GM12878 (cell line): ENCODE results near the gene PCDHGA1. TPM values are rescaled to one million over a fixed set of nuclear protein-coding genes. Genes with fewer than 3 reads are reported as not detected.

Experiments
- ATAC-seq: fragments of 200-7000 bp; cut with Tn5 transposase; 3 replicates; pipeline ENCODE4 v1.9.1; 2020; ENCODE audit warnings: mild to moderate bottlenecking, moderate library complexity
- BruUV-seq: library from RNA; stranded (reverse); fragments of 400-500 nt; replicated peaks from 2 replicates; lab custom pipeline; 2021; lab: Mats Ljungman, UMichigan
- CTCF ChIA-PET: fragments of 300-600 bp; sonication (Branson Sonifier 250); formaldehyde crosslinking; extraction: SDS; loops from one replicate; lab custom pipeline; 2021; ENCODE audit warnings: inconsistent platforms; lab: Yijun Ruan, JAX
- POLR2A ChIA-PET: fragments of 350-600 bp; formaldehyde crosslinking; extraction: SDS; loops from one replicate; lab custom pipeline; 2021; ENCODE audit warnings: inconsistent platforms; lab: Charles Lee
- RAD21 ChIA-PET: fragments of 300-600 bp; sonication (Branson Sonifier 250); formaldehyde crosslinking; loops from one replicate; lab custom pipeline; 2023; ENCODE audit warnings: antibody characterized with exemption; ENCODE audit not compliant: unreplicated experiment; lab: Charles Lee
- SMC1A ChIA-PET: fragments of 300-600 bp; sonication (Branson Sonifier 250); formaldehyde crosslinking; loops from one replicate; lab custom pipeline; 2023; ENCODE audit not compliant: unreplicated experiment, uncharacterized antibody; lab: Charles Lee
- DNase-seq: peaks from one replicate; pipeline ENCODE4 v3.0.0-alpha.2; 2011; ENCODE audit warnings: low read depth, low spot score
- FAIRE-seq: peaks from 3 replicates; lab custom pipeline; 2011; peaks lifted over from hg19 to GRCh38; lab: Jason Lieb, UNC
- H2AFZ ChIP-seq: 2 replicates; pipeline ENCODE4 v1.6.0; 2011; ENCODE audit warnings: low read depth, low read length, control low read depth; ENCODE audit not compliant: control insufficient read depth
- H3K27ac ChIP-seq: 2 replicates; pipeline ENCODE4 v1.5.1; 2011; ENCODE audit warnings: control low read depth; ENCODE audit not compliant: control insufficient read depth, insufficient read depth
- H3K27me3 ChIP-seq, 2 experiments: replicated peaks in 1 of 2; 2 replicates each; pipeline versions ENCODE4 v1.6.0 to v1.6.1; 2011; ENCODE audit warnings: low read length in 1 of 2; ENCODE audit not compliant: control insufficient read depth in 2 of 2, insufficient read depth in 2 of 2
- H3K36me3 ChIP-seq, 2 experiments: 2 replicates each; pipeline ENCODE4 v1.5.1; 2011; ENCODE audit warnings: low read length in 1 of 2; ENCODE audit not compliant: control insufficient read depth in 2 of 2, insufficient read depth in 2 of 2
- H3K4me1 ChIP-seq: 2 replicates; pipeline ENCODE4 v1.6.1; 2011; ENCODE audit warnings: mild to moderate bottlenecking, low read length, moderate library complexity, mixed read lengths; ENCODE audit not compliant: control insufficient read depth, insufficient read depth
- H3K4me2 ChIP-seq: 2 replicates; pipeline ENCODE4 v1.6.0; 2011; ENCODE audit warnings: control low read depth; ENCODE audit not compliant: control insufficient read depth, insufficient read depth
- H3K4me3 ChIP-seq: fragments of 200-600 bp; sonication (generic); 2 replicates; pipeline ENCODE4 v1.5.1; 2016
- H3K79me2 ChIP-seq: 2 replicates; pipeline ENCODE4 v1.6.0; 2011; ENCODE audit warnings: low read length; ENCODE audit not compliant: control insufficient read depth, insufficient read depth
- H3K9ac ChIP-seq: 2 replicates; pipeline ENCODE4 v1.8.0; 2011; ENCODE audit warnings: low read length, control low read depth, mixed read lengths; ENCODE audit not compliant: control insufficient read depth, insufficient read depth
- H3K9me3 ChIP-seq: replicated peaks from 3 replicates; pipeline ENCODE4 v1.5.1; 2011; ENCODE audit warnings: mild to moderate bottlenecking, low read length; ENCODE audit not compliant: control insufficient read depth, insufficient read depth
- H4K20me1 ChIP-seq: 2 replicates; pipeline ENCODE4 v1.6.0; 2011; ENCODE audit not compliant: control insufficient read depth, insufficient read depth
- ESRRA ChIP-seq: IDR thresholded peaks from 2 replicates; pipeline ENCODE4 v1.6.1; 2012; ENCODE audit warnings: mild to moderate bottlenecking, low read length, improper control_type of control experiment
- HDGF ChIP-seq: fragments of 450-650 bp; IDR thresholded peaks from 2 replicates; pipeline ENCODE4 v1.6.1; 2016; ENCODE audit warnings: antibody characterized with exemption
- KLF5 ChIP-seq: fragments of 450-650 bp; IDR thresholded peaks from 2 replicates; pipeline ENCODE4 v1.6.1; 2014; ENCODE audit warnings: mild to moderate bottlenecking; ENCODE audit not compliant: partially characterized antibody
- POU2F2 ChIP-seq: IDR thresholded peaks from 3 replicates; pipeline ENCODE4 v1.6.1; 2011; ENCODE audit warnings: low read depth, mild to moderate bottlenecking, low read length, borderline replicate concordance
- SREBF1 ChIP-seq: IDR thresholded peaks from 2 replicates; pipeline ENCODE4 v1.6.1; 2012; ENCODE audit warnings: mild to moderate bottlenecking, low read length
- WGBS: methylation state at CpG from one replicate; pipeline ENCODE4 v1.1.6; 2016; ENCODE audit warnings: low lambda C conversion rate; ENCODE audit not compliant: insufficient replicate concordance, insufficient coverage; ENCODE audit errors: missing lambda C conversion rate; 5-methylcytosine and 5-hydroxymethylcytosine counted together
- in situ Hi-C: fragments of 300-500 bp; cut with MboI; formaldehyde crosslinking; loops from 9 replicates; pipeline ENCODE4 v1.14.3; 2018; ENCODE audit warnings: mixed read lengths
- intact Hi-C: fragments of 100-400 bp; cut with micrococcal nuclease; formaldehyde crosslinking; loops from one replicate; pipeline ENCODE4 v1.14.2; 2022; ENCODE audit not compliant: unreplicated experiment
- polyA plus RNA-seq, 11 experiments: library from polyadenylated mRNA; depleted of rRNA in 4 of 11; unstranded in 6 of 11; stranded (reverse) in 5 of 11; fragments of >200 nt; fragmentation: Nextera tagmentation in 4 of 11; fragmentation: Illumina TruSeq in 1 of 11; extraction: Ambion mirVana in 4 of 11; extraction: Trizol in 1 of 11; gene quantifications; 1 replicate in 1 of 11; 2 replicates in 10 of 11; pipeline versions ENCODE4 v1.2.1 to v1.2.3, GENCODE V29; 2011 to 2016; ENCODE audit warnings: inconsistent platforms in 2 of 11, missing spikeins in 2 of 11, low read depth in 1 of 11
- total RNA-seq, 4 experiments: library from RNA; depleted of rRNA in 3 of 4; stranded (reverse); fragments of >200 nt in 3 of 4; fragmentation: Illumina TruSeq in 1 of 4; extraction: Trizol in 1 of 4; gene quantifications; 2 replicates each; pipeline versions ENCODE4 v1.2.1 to v1.2.3, GENCODE V29; 2013 to 2021
- TF ChIP-seq, protein P1 (sequence below): IDR thresholded peaks from 2 replicates; pipeline ENCODE4 v1.6.1; 2012; ENCODE audit warnings: mild to moderate bottlenecking, low read depth, low read length

PCDHGA1 gene
- total and polyA plus RNA-seq, 10 of the 15 experiments (the other 5 are each of a cell fraction or from before 2014, with no cell fraction given) = 0.02 to 0.51 (median 0.19) TPM; not detected in 3

DNA sequence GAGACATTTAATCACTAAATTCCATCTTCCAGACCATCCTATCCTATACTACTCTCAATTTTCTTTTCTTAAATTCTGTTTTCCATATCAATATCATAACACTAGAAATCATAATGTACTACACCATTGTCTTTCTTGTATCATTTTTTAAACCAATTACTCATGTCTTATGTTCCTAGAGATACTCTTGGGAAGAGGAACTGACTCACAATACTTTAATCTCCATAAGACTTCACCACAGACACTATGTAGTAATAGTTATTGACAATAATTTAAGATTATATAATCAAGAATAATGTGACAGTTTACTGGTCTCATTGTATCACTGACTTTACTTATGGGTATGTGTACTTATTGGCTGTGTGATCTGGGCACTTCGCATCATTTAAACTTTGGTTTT lies 202.4 kb downstream of the PCDHGA1 start:
- in situ Hi-C loops = no loop called here
- no peak for ATAC-seq
- Histone ChIP-seq H4K20me1 (no peaks in the 10 kb centered on the region), H3K36me3 (peaks cover 8 to 28% of the 10 kb centered on the region in 2 experiments), H3K27me3 (no peaks in the 10 kb centered on the region), H3K4me2 (no peak overlapping the region), H3K4me3 (no peak overlapping the region), H2AFZ (no peak overlapping the region), H3K9ac (no peak overlapping the region), H3K79me2 (no peaks in the 10 kb centered on the region), H3K9me3 (no peaks in the 10 kb centered on the region), H3K4me1 (peaks cover 30% of the 10 kb centered on the region), H3K27ac (no peak overlapping the region)
- BruUV-seq = no TSS peak
- 95% methylated on average over 1 of the region's 1 CpG for WGBS
- ChIA-PET SMC1A (interaction anchor here (1.5 to 13.7 kb wide), 2 partner anchors 22 to 31 kb away, joined by 7 to 176 read pairs; no protein-coding TSS in a partner anchor), POLR2A (no interaction called here), RAD21 (interaction anchor here (0.9 to 1.5 kb wide), 2 partner anchors 24 to 57 kb away, joined by 4 to 8 read pairs; partner anchors contain the start of gene PCDHGC3), CTCF (interaction anchor here (0.7 to 2.2 kb wide), 5 partner anchors 11 to 57 kb away, joined by 3 to 9 read pairs (median 3); partner anchors contain the start of gene PCDHGC3)
- no peak for DNase-seq
- TF ChIP-seq SREBF1 (no peak), ESRRA (no peak), POU2F2 (no peak), KLF5 (no peak), HDGF (no peak)
- TF ChIP-seq, protein P1, sequence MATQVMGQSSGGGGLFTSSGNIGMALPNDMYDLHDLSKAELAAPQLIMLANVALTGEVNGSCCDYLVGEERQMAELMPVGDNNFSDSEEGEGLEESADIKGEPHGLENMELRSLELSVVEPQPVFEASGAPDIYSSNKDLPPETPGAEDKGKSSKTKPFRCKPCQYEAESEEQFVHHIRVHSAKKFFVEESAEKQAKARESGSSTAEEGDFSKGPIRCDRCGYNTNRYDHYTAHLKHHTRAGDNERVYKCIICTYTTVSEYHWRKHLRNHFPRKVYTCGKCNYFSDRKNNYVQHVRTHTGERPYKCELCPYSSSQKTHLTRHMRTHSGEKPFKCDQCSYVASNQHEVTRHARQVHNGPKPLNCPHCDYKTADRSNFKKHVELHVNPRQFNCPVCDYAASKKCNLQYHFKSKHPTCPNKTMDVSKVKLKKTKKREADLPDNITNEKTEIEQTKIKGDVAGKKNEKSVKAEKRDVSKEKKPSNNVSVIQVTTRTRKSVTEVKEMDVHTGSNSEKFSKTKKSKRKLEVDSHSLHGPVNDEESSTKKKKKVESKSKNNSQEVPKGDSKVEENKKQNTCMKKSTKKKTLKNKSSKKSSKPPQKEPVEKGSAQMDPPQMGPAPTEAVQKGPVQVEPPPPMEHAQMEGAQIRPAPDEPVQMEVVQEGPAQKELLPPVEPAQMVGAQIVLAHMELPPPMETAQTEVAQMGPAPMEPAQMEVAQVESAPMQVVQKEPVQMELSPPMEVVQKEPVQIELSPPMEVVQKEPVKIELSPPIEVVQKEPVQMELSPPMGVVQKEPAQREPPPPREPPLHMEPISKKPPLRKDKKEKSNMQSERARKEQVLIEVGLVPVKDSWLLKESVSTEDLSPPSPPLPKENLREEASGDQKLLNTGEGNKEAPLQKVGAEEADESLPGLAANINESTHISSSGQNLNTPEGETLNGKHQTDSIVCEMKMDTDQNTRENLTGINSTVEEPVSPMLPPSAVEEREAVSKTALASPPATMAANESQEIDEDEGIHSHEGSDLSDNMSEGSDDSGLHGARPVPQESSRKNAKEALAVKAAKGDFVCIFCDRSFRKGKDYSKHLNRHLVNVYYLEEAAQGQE = no peak
- FAIRE-seq = no peak
- intact Hi-C loops = no loop called here
